GM19438 (cell line): ENCODE results near the gene CASP12.
A peak's percentile ranks its signal among the peaks of the same experiment; 100 is the strongest.
"Not testable (repeated sequence)": the region's sequence is repeated elsewhere in the genome, so short reads cannot be mapped to it uniquely, and the experiment has no call there.

ENCODE experiments used
- ATAC-seq: cut with Tn5 transposase; IDR thresholded peaks from one replicate; pipeline ENCODE4 v1.9.1; 2021; ENCODE audit warnings: low read depth; ENCODE audit not compliant: unreplicated experiment

CASP12 gene

GRCh38 chr11:104897891-104898684 lies at the start of gene CASP12:
Gene CASP12 (minus strand): TSS chr11:104898460.
- no peak for ATAC-seq

- peak; percentile 98 for ATAC-seq
These were observed 48.6 kb upstream of the CASP12 start for GRCh38 chr11:104946907-104947306.

- no peak for ATAC-seq
These were observed 45.8 kb upstream of the CASP12 start for GRCh38 chr11:104944076-104944475.

GRCh38 chr11:104943561-104943960 lies 45.3 kb upstream of the CASP12 start:
- no peak for ATAC-seq

GRCh38 chr11:104934594-104934993 lies 36.3 kb upstream of the CASP12 start:
- no peak for ATAC-seq

- ATAC-seq: not testable (repeated sequence)
These were observed 35.8 kb upstream of the CASP12 start for GRCh38 chr11:104934073-104934472.

GRCh38 chr11:104928811-104929210 lies 30.6 kb upstream of the CASP12 start:
- ATAC-seq: no peak

GRCh38 chr11:104926771-104927611 lies 28.7 kb upstream of the CASP12 start:
- no peak for ATAC-seq

GRCh38 chr11:104925850-104926249 lies 27.6 kb upstream of the CASP12 start:
- no peak for ATAC-seq

GRCh38 chr11:104918113-104918824 lies 20.0 kb upstream of the CASP12 start:
- ATAC-seq: no peak

GRCh38 chr11:104917271-104918112 lies 19.2 kb upstream of the CASP12 start:
- no peak for ATAC-seq

- ATAC-seq: no peak
These were observed 18.2 kb upstream of the CASP12 start for GRCh38 chr11:104916442-104916841.

GRCh38 chr11:104912102-104912501 lies 13.8 kb upstream of the CASP12 start:
- no peak for ATAC-seq

- ATAC-seq: no peak
These were observed 9.9 kb upstream of the CASP12 start for GRCh38 chr11:104908186-104908531.

- ATAC-seq: no peak
These were observed 9.4 kb upstream of the CASP12 start for GRCh38 chr11:104907521-104908185.

- ATAC-seq: no peak
These were observed 7.0 kb upstream of the CASP12 start for GRCh38 chr11:104905271-104905670.

- no peak for ATAC-seq
These were observed 966 bp upstream of the CASP12 start for GRCh38 chr11:104899226-104899625.

- no peak for ATAC-seq
These were observed 389 bp upstream of the CASP12 start for GRCh38 chr11:104898685-104899013.

GRCh38 chr11:104895634-104896033 lies 2.6 kb downstream of the CASP12 start:
- no peak for ATAC-seq

GRCh38 chr11:104893876-104894275 lies 4.4 kb downstream of the CASP12 start:
- ATAC-seq: no peak
